OCI-LY7 (cell line): Measurements from ENCODE around the gene GPC3. TPM values are rescaled to one million over a fixed set of nuclear protein-coding genes. Genes with fewer than 3 reads are reported as not detected.

ENCODE experiments used
- BruUV-seq: library from RNA; stranded (reverse); fragments of 400-500 nt; replicated peaks from 2 replicates; lab custom pipeline; 2021; lab: Mats Ljungman, UMichigan
- CTCF ChIA-PET: fragments of 300-600 bp; sonication (Branson Sonifier 250); formaldehyde crosslinking; loops from one replicate; lab custom pipeline; 2022; ENCODE audit warnings: antibody characterized with exemption; ENCODE audit not compliant: unreplicated experiment; lab: Charles Lee
- POLR2A ChIA-PET: fragments of 300-600 bp; sonication (Branson Sonifier 250); formaldehyde crosslinking; loops from one replicate; lab custom pipeline; 2022; ENCODE audit warnings: antibody characterized with exemption; lab: Charles Lee
- DNase-seq: peaks from one replicate; pipeline ENCODE4 v3.0.0-alpha.2; 2015; ENCODE audit warnings: low spot score
- H2AFZ ChIP-seq: fragments of 200-600 bp; sonication (generic), shearing (Covaris generic); 2 replicates; pipeline ENCODE4 v1.6.1; 2014; ENCODE audit warnings: mild to moderate bottlenecking, antibody characterized with exemption, low read length, moderate library complexity
- H3K27ac ChIP-seq: fragments of 200-600 bp; sonication (generic); 2 replicates; pipeline ENCODE4 v1.5.1; 2014; ENCODE audit warnings: mixed run types, low read depth, mild to moderate bottlenecking, moderate library complexity, low read length, inconsistent platforms; ENCODE audit not compliant: poor library complexity, severe bottlenecking
- H3K36me3 ChIP-seq: fragments of 200-600 bp; sonication (generic); 2 replicates; pipeline ENCODE4 v1.6.1; 2014; ENCODE audit warnings: mild to moderate bottlenecking, antibody characterized with exemption, low read length, moderate library complexity, mixed read lengths; ENCODE audit not compliant: insufficient read depth
- H3K4me1 ChIP-seq: fragments of 200-600 bp; sonication (generic); 2 replicates; pipeline ENCODE4 v1.5.1; 2014; ENCODE audit warnings: mild to moderate bottlenecking, low read length; ENCODE audit not compliant: insufficient read depth, poor library complexity, severe bottlenecking
- H3K4me2 ChIP-seq: fragments of 200-600 bp; sonication (generic); 2 replicates; pipeline ENCODE4 v1.6.1; 2014; ENCODE audit warnings: mild to moderate bottlenecking, low read length
- H3K4me3 ChIP-seq: fragments of 200-600 bp; sonication (generic); 2 replicates; pipeline ENCODE4 v1.5.1; 2014; ENCODE audit warnings: mild to moderate bottlenecking, low read depth, low read length; ENCODE audit not compliant: poor library complexity, severe bottlenecking
- H3K79me2 ChIP-seq: fragments of 200-600 bp; sonication (generic); 2 replicates; pipeline ENCODE4 v1.6.1; 2016; ENCODE audit warnings: low read depth, mild to moderate bottlenecking, low read length, moderate library complexity, mixed read lengths; ENCODE audit not compliant: insufficient read depth
- H3K9me2 ChIP-seq: fragments of 200-600 bp; sonication (generic); 2 replicates; pipeline ENCODE4 v1.6.1; 2016; ENCODE audit warnings: mild to moderate bottlenecking, low read length, mixed read lengths; ENCODE audit not compliant: insufficient read depth
- H3K9me3 ChIP-seq: fragments of 200-600 bp; sonication (generic); 2 replicates; pipeline ENCODE4 v1.6.1; 2014; ENCODE audit warnings: mild to moderate bottlenecking, mixed run types, low read length, mixed read lengths
- H4K20me1 ChIP-seq: fragments of 200-600 bp; sonication (generic); 2 replicates; pipeline ENCODE4 v1.6.1; 2014; ENCODE audit warnings: mild to moderate bottlenecking, antibody characterized with exemption, low read length, moderate library complexity, mixed read lengths; ENCODE audit not compliant: insufficient read depth
- EZH2phosphoT487 ChIP-seq: fragments of 200-600 bp; sonication (generic); IDR thresholded peaks from 2 replicates; pipeline ENCODE4 v1.6.1; 2018; ENCODE audit warnings: low read depth, borderline replicate concordance, mild to moderate bottlenecking, mixed run types, antibody characterized with exemption, low read length, moderate library complexity, mixed read lengths
- intact Hi-C: fragments of 100-400 bp; cut with micrococcal nuclease; formaldehyde crosslinking; loops from one replicate; pipeline ENCODE4 v1.10.0; 2022; ENCODE audit not compliant: unreplicated experiment
- total RNA-seq, 2 experiments: library from RNA; depleted of rRNA in 1 of 2; stranded (reverse); fragments of >200 nt in 1 of 2; shearing (Covaris generic) in 1 of 2; gene quantifications; 2 replicates each; pipeline ENCODE4 v1.2.3, GENCODE V29; 2014 to 2022
- TF ChIP-seq, protein P1 (sequence below): fragments of 200-600 bp; sonication (generic); conservative IDR thresholded peaks from 2 replicates; pipeline ENCODE4 v1.5.1; 2014; ENCODE audit warnings: mild to moderate bottlenecking, antibody characterized with exemption, low read length, moderate library complexity, mixed read lengths

The GPC3 gene
- total RNA-seq, 2 experiments from 2014 or later, result not detected

- BruUV-seq, result no TSS peak
- Histone ChIP-seq H3K36me3 (no peaks in the 10 kb centered on the region), H4K20me1 (no peaks in the 10 kb centered on the region), H3K4me2 (no peak overlapping the region), H3K4me1 (no peaks in the 10 kb centered on the region), H3K4me3 (no peak overlapping the region), H3K27ac (no peak overlapping the region), H2AFZ (no peak overlapping the region), H3K9me3 (no peaks in the 10 kb centered on the region), H3K79me2 (no peaks in the 10 kb centered on the region), H3K9me2 (no peaks in the 10 kb centered on the region)
- ChIA-PET CTCF (no interaction called here), POLR2A (no interaction called here)
- TF ChIP-seq, protein P1, sequence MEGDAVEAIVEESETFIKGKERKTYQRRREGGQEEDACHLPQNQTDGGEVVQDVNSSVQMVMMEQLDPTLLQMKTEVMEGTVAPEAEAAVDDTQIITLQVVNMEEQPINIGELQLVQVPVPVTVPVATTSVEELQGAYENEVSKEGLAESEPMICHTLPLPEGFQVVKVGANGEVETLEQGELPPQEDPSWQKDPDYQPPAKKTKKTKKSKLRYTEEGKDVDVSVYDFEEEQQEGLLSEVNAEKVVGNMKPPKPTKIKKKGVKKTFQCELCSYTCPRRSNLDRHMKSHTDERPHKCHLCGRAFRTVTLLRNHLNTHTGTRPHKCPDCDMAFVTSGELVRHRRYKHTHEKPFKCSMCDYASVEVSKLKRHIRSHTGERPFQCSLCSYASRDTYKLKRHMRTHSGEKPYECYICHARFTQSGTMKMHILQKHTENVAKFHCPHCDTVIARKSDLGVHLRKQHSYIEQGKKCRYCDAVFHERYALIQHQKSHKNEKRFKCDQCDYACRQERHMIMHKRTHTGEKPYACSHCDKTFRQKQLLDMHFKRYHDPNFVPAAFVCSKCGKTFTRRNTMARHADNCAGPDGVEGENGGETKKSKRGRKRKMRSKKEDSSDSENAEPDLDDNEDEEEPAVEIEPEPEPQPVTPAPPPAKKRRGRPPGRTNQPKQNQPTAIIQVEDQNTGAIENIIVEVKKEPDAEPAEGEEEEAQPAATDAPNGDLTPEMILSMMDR, result no peak
- DNase-seq, result no peak
- intact Hi-C loops, result no loop called here
Observed at GRCh38 chrX:133495464-133496391, 489.7 kb downstream of the GPC3 start.

DNA sequence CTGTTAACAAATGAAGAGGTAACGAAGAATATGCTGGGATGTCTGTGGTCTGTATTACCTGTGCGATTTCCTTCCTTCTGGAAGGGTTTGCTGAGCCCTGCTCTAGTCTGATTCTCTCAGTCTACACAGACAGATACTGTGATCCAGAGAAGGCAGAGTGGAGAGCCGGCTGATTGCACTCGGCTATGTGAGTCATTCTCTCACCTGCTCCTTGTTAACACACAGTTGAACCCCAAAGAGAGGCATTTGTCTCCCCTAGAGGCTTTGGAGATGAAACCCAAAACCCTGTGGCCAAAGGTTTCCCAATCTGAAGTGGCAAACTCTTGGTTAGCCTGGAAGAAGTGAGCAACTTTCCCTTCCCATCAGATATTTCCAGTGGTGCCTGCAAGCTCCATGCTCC, 492.0 kb downstream of the GPC3 start:
- Histone ChIP-seq H3K79me2 (no peaks in the 10 kb centered on the region), H3K4me3 (no peak overlapping the region), H3K27ac (no peak overlapping the region), H3K4me1 (no peaks in the 10 kb centered on the region), H3K9me3 (no peaks in the 10 kb centered on the region), H4K20me1 (no peaks in the 10 kb centered on the region), H2AFZ (no peak overlapping the region), H3K9me2 (no peaks in the 10 kb centered on the region), H3K36me3 (no peaks in the 10 kb centered on the region), H3K4me2 (no peak overlapping the region)
- BruUV-seq, result no TSS peak
- DNase-seq, result no peak
- POLR2A ChIA-PET, result no interaction called here
- CTCF ChIA-PET, result no interaction called here
- TF ChIP-seq, protein P1, result no peak
- TF ChIP-seq EZH2phosphoT487, result no peak
- intact Hi-C loops, result no loop called here

GRCh38 chrX:133490955-133491354, 494.4 kb downstream of the GPC3 start:
- H3K4me2 ChIP-seq, result no peak overlapping the region
- H3K9me3 ChIP-seq, result no peaks in the 10 kb centered on the region
- no peaks in the 10 kb centered on the region for H3K4me1 ChIP-seq
- no TSS peak for BruUV-seq
- no peak overlapping the region for H3K27ac ChIP-seq
- no peaks in the 10 kb centered on the region for H3K79me2 ChIP-seq
- no peaks in the 10 kb centered on the region for H3K9me2 ChIP-seq
- intact Hi-C loops, result no loop called here
- ChIA-PET POLR2A (no interaction called here), CTCF (no interaction called here)
- TF ChIP-seq, protein P1, result no peak
- TF ChIP-seq EZH2phosphoT487, result no peak
- H2AFZ ChIP-seq, result no peak overlapping the region
- no peaks in the 10 kb centered on the region for H3K36me3 ChIP-seq
- H3K4me3 ChIP-seq, result no peak overlapping the region
- no peak for DNase-seq
- H4K20me1 ChIP-seq, result no peaks in the 10 kb centered on the region
